ENCODE data around the gene TESMIN.

- no peak for TF ChIP-seq EZH2 (IDR thresholded peaks at IDR 0.05)
- no peak for TF ChIP-seq POLR2AphosphoS5 (IDR thresholded peaks at IDR 0.05; ENCODE audit: borderline replicate concordance, low read depth, low read length)
Observed at GRCh38 chr11:68694431-68695297, 56.7 kb downstream of the TESMIN start.

All from SK-N-MC (cell line).